Subcutaneous adipose tissue (tissue), 4 donors: Measurements from ENCODE around the gene ENTPD7. TPM values are rescaled to one million over a fixed set of nuclear protein-coding genes. Genes with fewer than 3 reads are reported as not detected.

Experiments used
- CTCF ChIP-seq: fragments of 450-650 bp; IDR thresholded peaks from one replicate; pipeline ENCODE4 v1.5.1; 2016; ENCODE audit warnings: low read depth, mild to moderate bottlenecking, control low read depth, antibody characterized with exemption, moderate library complexity
- total RNA-seq, 4 donors: library from RNA; depleted of rRNA; stranded (reverse); fragments of >200 nt; gene quantifications; one replicate each; pipeline ENCODE4 v1.1.0, GENCODE V29; 2016

ENTPD7 gene
- total RNA-seq, 4 donors from 2014 or later = 1.5 to 5.5 (median 2.8) TPM

GRCh38 chr10:99693933-99694583 lies 34.7 kb downstream of the ENTPD7 start:
- no peak for TF ChIP-seq CTCF

- no peak for TF ChIP-seq CTCF
Measured at GRCh38 chr10:99695761-99696160, 36.5 kb downstream of the ENTPD7 start.

GRCh38 chr10:99698504-99699080 lies 39.3 kb downstream of the ENTPD7 start:
- no peak for TF ChIP-seq CTCF

GRCh38 chr10:99700649-99701048 lies 41.3 kb downstream of the ENTPD7 start:
- TF ChIP-seq CTCF = no peak

- TF ChIP-seq CTCF = no peak
Measured at GRCh38 chr10:99708428-99709012, 49.2 kb downstream of the ENTPD7 start.

- no peak for TF ChIP-seq CTCF
Measured at GRCh38 chr10:99709480-99710229, 50.3 kb downstream of the ENTPD7 start.

GRCh38 chr10:99711129-99711719 lies 51.9 kb downstream of the ENTPD7 start:
- no peak for TF ChIP-seq CTCF
